T47D (cell line): ENCODE results near the gene CCDC154.

Experiments
- DNase-seq, 2 experiments: peaks; one replicate each; pipeline versions ENCODE4 v3.0.0 to v3.0.0-alpha.2; 2011 to 2012; ENCODE audit warnings: low read depth in 1 of 2, low spot score in 1 of 2
- JUND ChIP-seq: IDR thresholded peaks from 2 replicates; pipeline ENCODE4 v1.6.1; 2012; ENCODE audit warnings: low read depth
- in situ Hi-C: cut with HindIII; loops from 2 replicates; pipeline ENCODE4 v1.10.0; 2016; ENCODE audit warnings: low sequenced_read_pairs, low pct_unique_long_range_greater_than_20kb

Gene CCDC154

GRCh38 chr16:1408171-1408837, 36.1 kb downstream of the CCDC154 start:
- in situ Hi-C loops = no loop called here
- peak; percentile 87 to 94 for DNase-seq
- no peak for TF ChIP-seq JUND

GRCh38 chr16:1407753-1408152, 36.6 kb downstream of the CCDC154 start:
- TF ChIP-seq JUND = no peak
- DNase-seq = no peak
- in situ Hi-C loops = no loop called here

GRCh38 chr16:1403733-1404132, 40.6 kb downstream of the CCDC154 start:
- in situ Hi-C loops = no loop called here
- TF ChIP-seq JUND = no peak
- DNase-seq = no peak

GRCh38 chr16:1403036-1403435, 41.3 kb downstream of the CCDC154 start:
- in situ Hi-C loops = no loop called here
- TF ChIP-seq JUND = no peak
- DNase-seq = no peak

GRCh38 chr16:1401758-1402154, 42.6 kb downstream of the CCDC154 start:
- in situ Hi-C loops = no loop called here
- no peak for TF ChIP-seq JUND
- DNase-seq = no peak

- in situ Hi-C loops = no loop called here
These were observed 43.1 kb downstream of the CCDC154 start for GRCh38 chr16:1401061-1401757.

DNA sequence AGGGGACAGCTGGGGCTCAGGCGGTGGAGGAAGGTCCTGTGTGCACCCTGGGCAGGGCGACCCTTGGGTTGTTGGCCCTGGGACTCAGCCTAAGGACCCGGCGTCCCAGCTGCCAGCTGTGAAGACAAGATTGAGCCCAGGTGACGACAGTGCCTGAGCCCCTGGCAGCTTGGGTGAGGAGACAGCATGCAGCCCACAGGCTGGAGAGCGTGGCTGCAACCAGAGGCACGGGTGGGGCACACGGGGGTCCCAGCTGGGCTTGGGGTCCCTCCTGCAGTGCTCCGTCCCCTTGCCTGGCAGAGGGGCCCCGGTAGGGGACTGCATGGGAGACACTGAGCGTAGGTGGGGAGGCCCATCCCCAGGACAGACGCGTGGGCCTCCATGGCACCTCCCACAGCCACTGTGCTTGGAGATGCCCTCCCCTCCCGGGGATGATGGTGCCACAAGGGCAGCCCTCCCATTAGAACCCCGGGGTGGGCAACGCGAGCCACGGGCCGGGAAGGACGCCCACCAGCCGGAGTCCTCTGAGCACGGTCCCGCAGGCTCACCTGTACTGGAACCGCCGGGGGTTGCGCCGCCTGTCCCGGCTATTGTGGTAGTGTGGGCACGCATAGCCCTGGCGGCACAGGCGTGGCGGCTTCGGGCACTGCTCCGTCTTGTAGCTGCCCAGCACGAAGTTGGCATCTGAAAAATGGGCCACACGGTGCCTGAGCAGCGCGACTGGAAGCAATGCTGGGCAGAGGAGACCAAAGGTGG, 45.4 kb downstream of the CCDC154 start:
- DNase-seq = no peak
- in situ Hi-C loops = no loop called here
- no peak for TF ChIP-seq JUND

More at GRCh38 chr16:1401061-1401757, 43.1 kb downstream of the CCDC154 start:
- DNase-seq = no peak
- TF ChIP-seq JUND = no peak

DNA sequence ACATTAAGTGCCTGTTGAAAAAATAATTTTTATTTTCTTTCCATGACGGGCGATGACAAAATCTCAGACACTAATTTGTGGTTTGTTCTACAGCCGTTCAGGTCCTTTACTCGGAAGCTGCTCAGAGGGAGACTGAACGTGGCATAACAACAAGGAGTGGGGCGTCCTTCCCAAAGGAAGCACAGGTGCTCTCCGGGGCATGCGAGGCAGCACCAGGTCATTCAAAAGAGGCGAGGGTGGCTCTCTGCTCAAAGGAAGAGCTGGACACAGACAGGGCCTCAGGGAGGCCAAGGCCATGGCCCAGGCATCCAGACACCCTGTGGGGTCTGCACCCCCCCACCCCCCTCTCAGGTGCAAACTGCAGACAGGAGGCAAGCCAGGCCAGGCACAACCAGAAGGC, 46.0 kb downstream of the CCDC154 start:
- no peak for DNase-seq
- in situ Hi-C loops = no loop called here
- TF ChIP-seq JUND = no peak

GRCh38 chr16:1397779-1398178, 46.6 kb downstream of the CCDC154 start:
- DNase-seq = no peak
- in situ Hi-C loops = no loop called here
- TF ChIP-seq JUND = no peak

- TF ChIP-seq JUND = no peak
- in situ Hi-C loops = no loop called here
- DNase-seq = no peak
These were observed 48.8 kb downstream of the CCDC154 start for GRCh38 chr16:1395444-1396031.

- in situ Hi-C loops = no loop called here
- TF ChIP-seq JUND = no peak
- DNase-seq = no peak
These were observed 49.9 kb downstream of the CCDC154 start for GRCh38 chr16:1394367-1394951.

DNA sequence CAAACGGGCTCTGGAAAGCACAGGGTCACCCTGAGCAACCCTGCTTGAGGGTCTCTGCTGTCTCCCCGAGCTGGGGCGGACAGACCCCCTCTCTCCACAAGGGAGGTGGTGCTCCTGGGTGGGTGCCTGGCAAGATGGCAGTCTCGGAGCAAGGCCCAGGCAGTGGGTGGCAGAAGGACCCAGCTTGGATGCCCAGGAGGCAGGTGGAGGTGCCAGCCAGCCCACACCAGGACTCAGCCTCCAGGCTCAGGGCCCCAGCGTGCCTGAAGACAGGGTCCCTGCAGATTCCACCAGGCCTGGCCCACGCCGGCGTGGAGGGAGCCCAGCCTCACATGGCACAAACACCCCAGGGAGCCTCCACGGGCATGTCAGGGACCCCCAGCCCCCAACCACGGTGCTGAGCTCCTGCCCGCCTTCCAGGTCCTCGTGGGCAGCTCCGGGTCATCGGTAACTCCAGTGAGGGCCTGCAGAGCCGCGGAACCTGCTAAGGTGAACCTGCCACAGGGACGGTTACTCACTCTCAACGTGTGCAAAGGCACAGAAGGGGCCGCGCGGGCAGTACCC, 50.7 kb downstream of the CCDC154 start:
- DNase-seq = no peak
- TF ChIP-seq JUND = no peak
- in situ Hi-C loops = no loop called here

- in situ Hi-C loops = no loop called here
- no peak for DNase-seq
- TF ChIP-seq JUND = no peak
These were observed 51.5 kb downstream of the CCDC154 start for GRCh38 chr16:1392826-1393225.
